ENCODE data around the gene GRIN1.

Gene GRIN1

DNA sequence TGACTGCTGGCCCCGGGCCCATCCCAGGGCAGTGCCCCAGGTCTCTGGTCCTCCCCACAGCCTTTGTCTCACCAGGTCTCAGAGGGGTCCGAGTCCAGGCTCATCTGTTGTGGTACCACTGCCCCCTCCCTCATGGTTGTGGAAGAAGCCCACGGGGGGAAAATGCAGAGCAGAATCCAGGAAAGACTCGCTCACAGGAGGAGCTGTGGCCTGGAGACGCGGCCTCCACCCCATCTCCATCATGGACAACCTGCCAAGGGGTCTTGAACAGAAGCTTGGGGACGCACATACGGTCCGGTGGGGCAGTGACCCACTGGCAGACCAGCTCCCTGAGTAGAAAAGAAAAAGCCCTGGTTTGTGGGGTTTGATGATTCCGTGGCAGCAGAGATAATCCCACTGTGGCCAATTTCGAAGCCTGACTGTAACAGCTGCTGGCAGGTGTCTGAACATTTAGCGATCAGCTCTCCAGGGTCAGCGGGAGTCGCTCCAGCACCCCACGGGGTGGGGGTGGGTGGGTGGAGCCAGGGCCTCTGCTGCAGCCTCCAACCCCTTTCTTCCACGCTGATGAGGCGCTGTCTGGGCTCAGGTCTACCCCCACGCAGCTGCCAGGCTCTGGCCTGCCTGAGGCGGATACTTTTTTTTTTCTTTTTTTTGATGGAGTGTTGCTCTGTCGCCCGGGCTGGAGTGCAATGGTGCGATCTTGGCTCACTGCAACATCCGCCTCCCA is 1.9 kb upstream of the GRIN1 start:
- DNase-seq (ENCODE audit: extremely low read depth, insufficient read length), result no peak

DNA sequence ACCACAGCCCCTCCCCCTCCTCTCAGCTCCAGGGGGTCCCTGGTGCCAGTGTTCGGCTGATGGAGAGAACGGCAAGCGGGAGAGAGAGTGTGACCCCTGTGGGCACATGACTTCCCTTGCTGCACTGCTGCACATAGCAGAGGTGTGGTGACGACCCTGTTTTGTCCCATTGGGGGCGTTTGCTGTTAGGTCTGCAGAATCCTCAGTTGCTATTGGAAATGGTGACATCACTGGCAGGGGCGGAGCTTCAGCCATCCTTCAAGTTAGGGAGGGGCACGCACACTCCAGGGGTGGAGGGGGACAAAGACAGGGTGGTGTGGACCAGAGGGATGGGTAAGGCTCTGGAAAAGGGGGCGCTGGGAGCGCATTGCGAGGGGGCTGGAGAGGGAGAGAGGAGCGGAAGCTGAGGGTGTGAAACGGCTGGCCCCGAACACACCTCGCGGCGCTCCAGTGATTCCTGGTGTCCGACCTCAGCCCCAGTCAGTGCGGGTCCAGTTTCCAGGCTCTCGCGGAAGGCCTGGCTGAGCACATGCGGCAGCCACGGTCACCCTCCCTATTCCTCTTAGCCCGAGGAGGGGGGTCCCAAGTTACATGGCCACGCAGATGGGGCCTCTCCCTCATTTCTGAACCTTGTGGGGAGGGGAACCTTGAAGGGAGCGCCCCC is 764 bp upstream of the GRIN1 start:
- H3K36me3 ChIP-seq (ENCODE audit: control insufficient read depth, insufficient read depth, low read length), result no peaks in the 10 kb centered on the region
- DNase-seq (ENCODE audit: extremely low read depth, insufficient read length), result no peak
- TF ChIP-seq, protein P1, sequence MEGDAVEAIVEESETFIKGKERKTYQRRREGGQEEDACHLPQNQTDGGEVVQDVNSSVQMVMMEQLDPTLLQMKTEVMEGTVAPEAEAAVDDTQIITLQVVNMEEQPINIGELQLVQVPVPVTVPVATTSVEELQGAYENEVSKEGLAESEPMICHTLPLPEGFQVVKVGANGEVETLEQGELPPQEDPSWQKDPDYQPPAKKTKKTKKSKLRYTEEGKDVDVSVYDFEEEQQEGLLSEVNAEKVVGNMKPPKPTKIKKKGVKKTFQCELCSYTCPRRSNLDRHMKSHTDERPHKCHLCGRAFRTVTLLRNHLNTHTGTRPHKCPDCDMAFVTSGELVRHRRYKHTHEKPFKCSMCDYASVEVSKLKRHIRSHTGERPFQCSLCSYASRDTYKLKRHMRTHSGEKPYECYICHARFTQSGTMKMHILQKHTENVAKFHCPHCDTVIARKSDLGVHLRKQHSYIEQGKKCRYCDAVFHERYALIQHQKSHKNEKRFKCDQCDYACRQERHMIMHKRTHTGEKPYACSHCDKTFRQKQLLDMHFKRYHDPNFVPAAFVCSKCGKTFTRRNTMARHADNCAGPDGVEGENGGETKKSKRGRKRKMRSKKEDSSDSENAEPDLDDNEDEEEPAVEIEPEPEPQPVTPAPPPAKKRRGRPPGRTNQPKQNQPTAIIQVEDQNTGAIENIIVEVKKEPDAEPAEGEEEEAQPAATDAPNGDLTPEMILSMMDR (IDR thresholded peaks at IDR 0.05; ENCODE audit: insufficient read depth, low read length, poor library complexity, severe bottlenecking), result no peak
- H3K27me3 ChIP-seq (replicated peaks; ENCODE audit: control insufficient read depth, insufficient read depth, low read length), result no peaks in the 10 kb centered on the region; the same call in 1 of the 2 replicates
- no peak overlapping the region for H3K4me3 ChIP-seq (replicated peaks; ENCODE audit: low read depth, low read length)

More for the DNA sequence above, 1.9 kb upstream of the GRIN1 start:
- H3K4me3 ChIP-seq (replicated peaks; ENCODE audit: low read depth, low read length), result no peak overlapping the region
- H3K36me3 ChIP-seq (ENCODE audit: control insufficient read depth, insufficient read depth, low read length), result no peaks in the 10 kb centered on the region
- no peaks in the 10 kb centered on the region; the same call in 1 of the 2 replicates for H3K27me3 ChIP-seq (replicated peaks; ENCODE audit: control insufficient read depth, insufficient read depth, low read length)
- TF ChIP-seq, protein P1 (IDR thresholded peaks at IDR 0.05; ENCODE audit: insufficient read depth, low read length, poor library complexity, severe bottlenecking), result no peak

DNA sequence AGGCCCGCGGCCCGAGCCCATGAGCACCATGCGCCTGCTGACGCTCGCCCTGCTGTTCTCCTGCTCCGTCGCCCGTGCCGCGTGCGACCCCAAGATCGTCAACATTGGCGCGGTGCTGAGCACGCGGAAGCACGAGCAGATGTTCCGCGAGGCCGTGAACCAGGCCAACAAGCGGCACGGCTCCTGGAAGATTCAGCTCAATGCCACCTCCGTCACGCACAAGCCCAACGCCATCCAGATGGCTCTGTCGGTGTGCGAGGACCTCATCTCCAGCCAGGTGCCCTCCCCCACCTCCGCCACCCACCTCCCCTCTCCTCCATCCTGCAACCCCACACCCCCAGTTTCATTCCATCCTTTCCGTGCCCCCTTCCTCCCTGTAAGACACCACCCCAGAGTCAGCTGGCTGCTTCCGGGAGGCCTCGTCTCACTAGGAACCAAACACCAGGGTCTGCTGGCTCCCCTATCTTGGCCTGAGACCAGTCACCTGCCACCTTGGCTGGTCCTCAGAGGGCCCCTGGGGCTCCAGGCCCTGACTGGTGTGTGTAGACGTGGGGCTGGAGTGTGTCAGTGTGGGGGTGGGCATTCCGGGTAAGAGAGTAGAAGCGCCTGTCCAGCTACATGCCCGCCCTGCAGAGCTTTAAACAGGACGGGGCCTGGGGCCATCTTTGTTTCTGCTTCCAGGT is 655 bp downstream of the GRIN1 start:
- TF ChIP-seq, protein P1 (IDR thresholded peaks at IDR 0.05; ENCODE audit: insufficient read depth, low read length, poor library complexity, severe bottlenecking), result no peak
- peak; percentile 8 for DNase-seq (ENCODE audit: extremely low read depth, insufficient read length)
- H3K36me3 ChIP-seq (ENCODE audit: control insufficient read depth, insufficient read depth, low read length), result no peaks in the 10 kb centered on the region
- H3K27me3 ChIP-seq (replicated peaks; ENCODE audit: control insufficient read depth, insufficient read depth, low read length), result no peaks in the 10 kb centered on the region; the same call in 1 of the 2 replicates
- H3K4me3 ChIP-seq (replicated peaks; ENCODE audit: low read depth, low read length), result no peak overlapping the region

DNA sequence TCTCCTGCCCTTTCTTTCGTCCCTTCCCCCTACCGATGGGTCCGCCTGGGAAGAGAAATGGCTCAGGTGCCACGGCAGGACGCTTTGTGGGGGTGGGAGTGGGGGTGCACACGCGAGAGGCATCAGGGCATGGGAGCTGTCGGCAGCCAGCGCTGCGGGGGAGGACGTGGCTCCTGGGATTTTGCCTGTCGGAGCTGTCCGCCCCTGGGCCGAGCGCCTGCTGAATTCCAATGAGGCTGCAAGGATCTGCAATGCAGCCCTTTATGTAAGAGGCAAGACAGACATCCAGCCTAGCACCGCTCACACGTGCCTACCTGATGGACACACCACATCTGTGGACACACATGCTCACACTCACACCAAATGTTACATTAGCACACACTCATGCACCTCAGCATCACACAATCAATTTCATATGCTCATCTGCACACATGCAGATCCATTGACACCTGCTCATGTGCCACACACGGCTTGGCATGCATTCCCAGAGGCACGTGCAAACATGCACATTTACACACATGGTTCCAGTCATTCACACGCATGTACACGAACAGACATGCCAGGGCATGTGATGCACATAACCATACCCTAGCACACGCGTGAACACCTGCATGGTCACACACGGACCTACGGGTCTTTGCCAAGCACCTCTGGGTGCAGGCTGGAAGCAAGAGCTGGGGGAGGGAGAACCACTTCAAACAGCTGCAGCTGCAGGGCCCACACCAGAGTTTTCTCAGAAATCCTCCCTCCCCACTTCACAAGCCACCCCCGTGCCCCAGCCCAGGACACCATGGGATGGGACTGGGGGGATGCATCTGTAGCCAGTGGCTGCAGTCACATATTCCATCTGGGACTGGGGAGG is 1.4 kb downstream of the GRIN1 start:
- Histone ChIP-seq H3K4me3 (replicated peaks; ENCODE audit: low read depth, low read length) (no peak overlapping the region), H3K27me3 (replicated peaks; ENCODE audit: control insufficient read depth, insufficient read depth, low read length) (no peaks in the 10 kb centered on the region; the same call in 1 of the 2 replicates), H3K36me3 (ENCODE audit: control insufficient read depth, insufficient read depth, low read length) (no peaks in the 10 kb centered on the region)
- TF ChIP-seq, protein P1 (IDR thresholded peaks at IDR 0.05; ENCODE audit: insufficient read depth, low read length, poor library complexity, severe bottlenecking), result no peak
- DNase-seq (ENCODE audit: extremely low read depth, insufficient read length), result peak; percentile 6

DNA sequence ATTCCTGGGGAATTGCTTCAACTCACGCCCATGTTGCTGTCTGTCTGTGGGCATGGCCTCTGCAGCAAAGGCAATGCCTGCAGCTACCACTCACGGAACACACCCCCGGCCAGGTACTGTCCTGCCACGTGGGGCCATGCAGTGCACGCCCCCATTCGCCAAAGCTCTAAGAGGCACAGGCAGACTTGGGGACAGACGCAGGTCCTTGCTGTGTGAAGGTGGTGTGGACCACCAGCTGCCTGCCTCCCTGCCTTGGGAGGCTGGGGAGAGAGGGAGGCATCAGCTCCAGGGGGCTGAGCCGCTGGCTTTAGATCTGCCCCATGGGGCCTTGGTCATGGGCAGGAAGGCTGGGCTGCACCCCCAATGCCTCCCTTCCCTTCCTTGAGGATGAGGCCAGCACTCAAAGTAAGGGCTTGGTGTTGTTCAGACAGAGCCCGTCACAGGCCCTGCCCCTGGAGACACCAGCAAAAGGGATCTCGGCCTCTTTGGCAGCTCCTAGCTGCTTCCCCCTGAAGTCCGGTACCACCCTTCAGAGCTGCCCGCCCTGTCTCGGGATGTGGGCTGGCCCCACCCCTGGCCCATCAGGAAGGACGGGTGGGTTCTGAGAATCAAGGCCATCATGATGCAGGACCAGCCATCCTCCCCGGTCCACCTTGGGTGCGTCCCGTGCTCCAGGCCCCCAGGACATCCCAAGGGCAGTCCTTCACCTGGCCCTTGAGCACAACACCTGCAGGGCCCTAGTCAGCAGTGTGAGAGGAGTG is 2.3 kb downstream of the GRIN1 start:
- Histone ChIP-seq H3K4me3 (replicated peaks; ENCODE audit: low read depth, low read length) (no peak overlapping the region), H3K27me3 (replicated peaks; ENCODE audit: control insufficient read depth, insufficient read depth, low read length) (no peaks in the 10 kb centered on the region; the same call in 1 of the 2 replicates), H3K36me3 (ENCODE audit: control insufficient read depth, insufficient read depth, low read length) (no peaks in the 10 kb centered on the region)
- peak; percentile 5 for DNase-seq (ENCODE audit: extremely low read depth, insufficient read length)
- TF ChIP-seq, protein P1 (IDR thresholded peaks at IDR 0.05; ENCODE audit: insufficient read depth, low read length, poor library complexity, severe bottlenecking), result no peak
